ENCODE measurements around the gene RUNDC3A. TPM values are rescaled to one million over a fixed set of nuclear protein-coding genes. Genes with fewer than 3 reads are reported as not detected.
A peak's percentile ranks its signal among the peaks of the same experiment; 100 is the strongest.

The RUNDC3A gene
- total RNA-seq, 2 experiments from 2014 or later = not detected

GRCh38 chr17:44350733-44351226 lies 42.4 kb downstream of the RUNDC3A start:
- Histone ChIP-seq H3K27ac (ENCODE audit: low read depth in 1 of 2, low read length in 2 of 2) (no peak overlapping the region), H3K4me3 (ENCODE audit: low read length) (no peak overlapping the region), H3K27me3 (ENCODE audit: control insufficient read depth in 1 of 2, insufficient read depth in 2 of 2, low read length in 2 of 2) (no peaks in the 10 kb centered on the region), H3K9me3 (ENCODE audit: control insufficient read depth in 1 of 2, insufficient read depth in 1 of 2, low read length in 2 of 2) (no peaks in the 10 kb centered on the region), H3K4me1 (ENCODE audit: insufficient read depth, low read length) (peaks cover 26% of the 10 kb centered on the region), H3K36me3 (ENCODE audit: insufficient read depth, low read length) (peaks cover 11% of the 10 kb centered on the region)
- Mint-ChIP-seq H3K27ac (no peak overlapping the region), H3K36me3 (ENCODE audit: low read depth) (peaks cover under 1% of the 10 kb centered on the region), H3K27me3 (peaks cover 4% of the 10 kb centered on the region), H3K9me3 (no peaks in the 10 kb centered on the region), H3K4me1 (ENCODE audit: low read depth) (peaks cover 17% of the 10 kb centered on the region), H3K4me3 (peak overlapping the region; percentile 52)
- TF ChIP-seq CTCF (IDR thresholded peaks at IDR 0.05) = peak; percentile 83
- ATAC-seq (ENCODE audit: poor library complexity) (peak; percentile 79), DNase-seq (peak; percentile 53 to 84 (median 68))
- ChIA-PET CTCF (interaction anchor here (0.9 to 1.5 kb wide), 4 partner anchors 11 to 147 kb away, joined by 3 to 4 read pairs (median 3); partner anchors contain the start of gene FAM171A2), POLR2A (interaction anchor here (1.0 to 1.7 kb wide), 2 partner anchors 24 to 134 kb away, joined by 3 to 6 read pairs; no protein-coding TSS in a partner anchor)
- intact Hi-C loops (cut with DNase I, micrococcal nuclease) = loop anchor here in 1 of 2 experiments (1.0 kb wide), 1 partner anchor 140 kb away; no protein-coding TSS in a partner anchor

- POLR2A ChIA-PET = interaction anchor here (1.7 kb wide), 1 partner anchor 24 kb away, joined by 6 read pairs; no protein-coding TSS in a partner anchor
- H3K9me3 ChIP-seq (ENCODE audit: control insufficient read depth in 1 of 2, insufficient read depth in 1 of 2, low read length in 2 of 2) = no peaks in the 10 kb centered on the region
Measured at GRCh38 chr17:44351464-44351863, 43.1 kb downstream of the RUNDC3A start.

More at GRCh38 chr17:44351464-44351863, 43.1 kb downstream of the RUNDC3A start:
- H3K27me3 Mint-ChIP-seq = peaks cover 4% of the 10 kb centered on the region
- intact Hi-C loops (cut with DNase I, micrococcal nuclease) = no loop called here
- no peak for TF ChIP-seq CTCF (IDR thresholded peaks at IDR 0.05)
- H3K27me3 ChIP-seq (ENCODE audit: control insufficient read depth in 1 of 2, insufficient read depth in 2 of 2, low read length in 2 of 2) = no peaks in the 10 kb centered on the region
- DNase-seq (peak in 1 of 14 experiments; percentile 23), ATAC-seq (ENCODE audit: poor library complexity) (no peak)
- H3K4me1 Mint-ChIP-seq (ENCODE audit: low read depth) = peaks cover 10% of the 10 kb centered on the region
- CTCF ChIA-PET = interaction anchor here (1.1 to 1.3 kb wide), 2 partner anchors 10 to 142 kb away, joined by 3 read pairs; no protein-coding TSS in a partner anchor
- H3K27ac ChIP-seq (ENCODE audit: low read depth in 1 of 2, low read length in 2 of 2) = no peak overlapping the region
- H3K4me1 ChIP-seq (ENCODE audit: insufficient read depth, low read length) = peaks cover 19% of the 10 kb centered on the region
- H3K9me3 Mint-ChIP-seq = no peaks in the 10 kb centered on the region
- no peak overlapping the region for H3K4me3 Mint-ChIP-seq
- peaks cover 11% of the 10 kb centered on the region for H3K36me3 ChIP-seq (ENCODE audit: insufficient read depth, low read length)
- H3K36me3 Mint-ChIP-seq (ENCODE audit: low read depth) = no peaks in the 10 kb centered on the region
- H3K4me3 ChIP-seq (ENCODE audit: low read length) = no peak overlapping the region
- no peak overlapping the region for H3K27ac Mint-ChIP-seq

Data from CD4-positive, alpha-beta T cell (primary cell).